ENCODE results near the gene KPNA2.
A peak's percentile ranks its signal among the peaks of the same experiment; 100 is the strongest.
"Not testable (repeated sequence)": the region's sequence is repeated elsewhere in the genome, so short reads cannot be mapped to it uniquely, and the experiment has no call there.

The KPNA2 gene

DNA sequence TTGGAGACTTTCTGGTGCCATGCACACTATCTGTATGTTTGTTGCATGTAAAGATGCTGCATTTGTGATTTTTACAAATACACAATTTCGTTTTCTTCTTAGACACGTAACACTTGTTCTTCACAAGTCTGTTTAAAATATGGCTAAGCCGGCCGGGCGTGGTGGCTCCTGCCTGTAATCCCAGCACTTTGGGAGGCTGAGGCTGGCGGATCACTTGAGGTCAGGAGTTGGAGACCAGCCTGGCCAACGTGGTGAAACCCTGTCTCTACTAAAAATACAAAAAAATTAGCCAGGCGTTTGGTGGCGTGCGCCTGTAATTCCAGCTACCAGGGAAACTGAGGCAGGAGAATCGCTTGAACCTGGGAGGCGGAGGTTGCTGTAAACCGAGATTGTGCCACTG, 14.7 kb upstream of the KPNA2 start:
- Histone ChIP-seq H3K4me2 (ENCODE audit: low read length) (peak overlapping the region; percentile 88), H3K4me3 (ENCODE audit: low read length) (peak overlapping the region; percentile 73), H3K9ac (ENCODE audit: low read depth, low read length) (peak overlapping the region; percentile 80)
- not testable (repeated sequence) for H3K4me1 ChIP-seq (ENCODE audit: control insufficient read depth, insufficient read depth, low read length); H3K27me3 ChIP-seq (ENCODE audit: control insufficient read depth, insufficient read depth, low read length); H3K9me3 ChIP-seq (replicated peaks; ENCODE audit: low read length); H3K36me3 ChIP-seq (ENCODE audit: insufficient read depth, low read length)

GRCh38 chr17:68021963-68022362, 13.6 kb upstream of the KPNA2 start:
- Histone ChIP-seq H3K36me3 (ENCODE audit: insufficient read depth, low read length) (no peaks in the 10 kb centered on the region), H3K4me1 (ENCODE audit: control insufficient read depth, insufficient read depth, low read length) (peaks cover 6% of the 10 kb centered on the region), H3K27me3 (ENCODE audit: control insufficient read depth, insufficient read depth, low read length) (no peaks in the 10 kb centered on the region), H3K4me3 (ENCODE audit: low read length) (no peak overlapping the region), H3K4me2 (ENCODE audit: low read length) (no peak overlapping the region), H3K9me3 (replicated peaks; ENCODE audit: low read length) (no peaks in the 10 kb centered on the region), H3K9ac (ENCODE audit: low read depth, low read length) (no peak overlapping the region)

DNA sequence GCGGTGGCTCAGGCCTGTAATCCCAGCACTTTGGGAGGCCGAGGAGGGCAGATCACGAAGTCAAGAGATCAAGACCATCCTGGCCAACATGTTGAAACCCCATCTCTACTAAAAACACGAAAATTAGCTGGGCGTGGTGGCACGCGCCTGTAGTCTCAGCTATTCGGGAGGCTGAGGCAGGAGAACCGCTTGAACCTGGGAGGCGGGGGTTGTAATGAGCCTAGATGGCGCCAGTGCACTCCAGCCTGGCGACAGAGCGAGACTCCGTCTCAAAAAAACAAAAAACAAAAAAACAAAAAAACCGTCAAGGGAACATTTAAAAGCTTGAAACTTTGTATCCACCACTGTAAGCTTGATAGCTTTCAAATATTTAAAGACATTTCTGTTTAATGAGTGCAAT, 13.0 kb upstream of the KPNA2 start:
- H3K9ac ChIP-seq (ENCODE audit: low read depth, low read length); H3K4me2 ChIP-seq (ENCODE audit: low read length); H3K4me3 ChIP-seq (ENCODE audit: low read length); H3K4me1 ChIP-seq (ENCODE audit: control insufficient read depth, insufficient read depth, low read length); H3K27me3 ChIP-seq (ENCODE audit: control insufficient read depth, insufficient read depth, low read length); H3K36me3 ChIP-seq (ENCODE audit: insufficient read depth, low read length); H3K9me3 ChIP-seq (replicated peaks; ENCODE audit: low read length): not testable (repeated sequence)

DNA sequence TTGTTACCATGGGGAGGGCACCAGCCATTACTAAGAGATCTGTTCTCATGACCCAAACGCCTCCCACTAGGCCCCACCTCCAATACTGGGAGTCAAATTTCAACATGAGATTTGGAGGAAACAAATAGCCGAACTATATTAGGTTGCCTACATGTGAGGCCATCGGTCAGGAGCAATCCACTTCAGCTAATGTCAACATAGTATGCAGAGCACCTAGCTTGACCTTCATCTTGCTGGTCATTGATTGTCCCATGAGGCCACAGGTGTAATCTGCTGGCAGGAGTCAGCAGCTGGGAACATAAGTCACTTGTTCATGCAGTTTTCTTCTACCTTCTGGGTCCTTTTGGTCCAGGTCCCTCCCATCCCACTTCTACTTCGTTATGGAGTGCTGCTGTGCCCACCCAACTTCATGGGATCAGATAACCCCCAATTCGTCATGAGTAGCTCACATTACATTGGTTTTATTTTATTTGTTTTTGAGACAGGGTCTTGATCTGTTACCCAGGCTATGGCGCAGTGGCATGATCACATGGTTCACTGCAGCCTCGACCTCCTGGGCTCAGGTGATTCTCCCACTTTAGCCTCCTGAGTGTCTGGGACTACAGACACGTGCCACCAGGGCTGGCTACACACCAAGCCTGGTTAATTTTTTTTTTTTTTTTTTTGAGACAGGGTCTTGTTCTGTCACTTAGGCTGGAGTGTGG, 5.9 kb upstream of the KPNA2 start:
- no peaks in the 10 kb centered on the region for H3K27me3 ChIP-seq (ENCODE audit: control insufficient read depth, insufficient read depth, low read length)
- H3K4me2 ChIP-seq (ENCODE audit: low read length) = no peak overlapping the region
- H3K36me3 ChIP-seq (ENCODE audit: insufficient read depth, low read length) = no peaks in the 10 kb centered on the region
- no peak overlapping the region for H3K4me3 ChIP-seq (ENCODE audit: low read length)
- peaks cover 8% of the 10 kb centered on the region for H3K4me1 ChIP-seq (ENCODE audit: control insufficient read depth, insufficient read depth, low read length)
- no peaks in the 10 kb centered on the region for H3K9me3 ChIP-seq (replicated peaks; ENCODE audit: low read length)
- no peak overlapping the region for H3K9ac ChIP-seq (ENCODE audit: low read depth, low read length)

GRCh38 chr17:68033636-68034451, 1.7 kb upstream of the KPNA2 start:
- Histone ChIP-seq H3K4me2 (ENCODE audit: low read length) (peak overlapping the region; percentile 72), H3K27me3 (ENCODE audit: control insufficient read depth, insufficient read depth, low read length) (no peaks in the 10 kb centered on the region), H3K9ac (ENCODE audit: low read depth, low read length) (no peak overlapping the region), H3K4me3 (ENCODE audit: low read length) (no peak overlapping the region), H3K9me3 (replicated peaks; ENCODE audit: low read length) (no peaks in the 10 kb centered on the region), H3K36me3 (ENCODE audit: insufficient read depth, low read length) (peaks cover 9% of the 10 kb centered on the region), H3K4me1 (ENCODE audit: control insufficient read depth, insufficient read depth, low read length) (peaks cover 19% of the 10 kb centered on the region)

DNA sequence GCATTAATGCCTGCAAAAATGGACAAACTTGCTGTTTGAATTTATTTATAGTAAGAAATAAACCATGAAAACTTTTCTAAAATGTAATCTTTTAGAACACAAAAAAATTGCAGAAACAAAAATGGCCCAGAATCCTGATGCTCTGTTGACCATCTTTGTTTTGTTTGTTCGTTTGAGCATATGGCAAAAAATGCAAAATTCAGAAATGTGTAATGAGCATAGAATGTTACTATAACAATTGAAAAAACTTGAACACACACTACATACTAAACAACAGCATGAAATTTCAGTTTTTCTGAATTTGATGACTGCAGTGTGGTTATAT, 1.1 kb upstream of the KPNA2 start:
- Histone ChIP-seq H3K4me2 (ENCODE audit: low read length) (peak overlapping the region; percentile 72), H3K36me3 (ENCODE audit: insufficient read depth, low read length) (peaks cover 15% of the 10 kb centered on the region), H3K27me3 (ENCODE audit: control insufficient read depth, insufficient read depth, low read length) (no peaks in the 10 kb centered on the region), H3K4me1 (ENCODE audit: control insufficient read depth, insufficient read depth, low read length) (peaks cover 19% of the 10 kb centered on the region), H3K4me3 (ENCODE audit: low read length) (no peak overlapping the region), H3K9ac (ENCODE audit: low read depth, low read length) (no peak overlapping the region), H3K9me3 (replicated peaks; ENCODE audit: low read length) (no peaks in the 10 kb centered on the region)

DNA sequence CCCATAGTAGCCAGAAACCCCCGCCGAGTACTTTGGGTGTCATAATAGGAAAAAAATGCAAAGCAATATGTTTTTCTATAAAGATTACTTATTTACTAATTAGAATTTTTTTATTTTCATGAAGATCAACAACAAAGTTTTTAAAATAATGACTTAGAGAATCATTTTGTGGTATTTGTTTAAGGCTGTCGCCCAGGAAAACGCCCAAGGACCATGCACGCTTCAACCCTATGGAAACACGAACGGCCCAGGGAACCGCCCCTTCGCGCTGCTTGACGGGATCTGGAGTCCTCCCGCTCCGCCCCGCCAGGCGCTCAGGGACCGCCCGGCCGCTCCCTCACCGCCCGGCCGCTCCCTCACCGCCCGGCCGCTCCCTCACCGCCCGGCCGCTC, 408 bp upstream of the KPNA2 start:
- peak overlapping the region; percentile 60 for H3K9ac ChIP-seq (ENCODE audit: low read depth, low read length)
- peak overlapping the region; percentile 72 for H3K4me2 ChIP-seq (ENCODE audit: low read length)
- no peaks in the 10 kb centered on the region for H3K9me3 ChIP-seq (replicated peaks; ENCODE audit: low read length)
- H3K27me3 ChIP-seq (ENCODE audit: control insufficient read depth, insufficient read depth, low read length) = no peaks in the 10 kb centered on the region
- H3K4me3 ChIP-seq (ENCODE audit: low read length) = peak overlapping the region; percentile 55
- H3K36me3 ChIP-seq (ENCODE audit: insufficient read depth, low read length) = peaks cover 19% of the 10 kb centered on the region
- H3K4me1 ChIP-seq (ENCODE audit: control insufficient read depth, insufficient read depth, low read length) = peaks cover 19% of the 10 kb centered on the region

- H3K4me2 ChIP-seq (ENCODE audit: low read length) = peak overlapping the region; percentile 84
- peak overlapping the region; percentile 98 for H3K4me3 ChIP-seq (ENCODE audit: low read length)
- H3K9ac ChIP-seq (ENCODE audit: low read depth, low read length) = peak overlapping the region; percentile 96
- no peaks in the 10 kb centered on the region for H3K27me3 ChIP-seq (ENCODE audit: control insufficient read depth, insufficient read depth, low read length)
- H3K36me3 ChIP-seq (ENCODE audit: insufficient read depth, low read length) = peaks cover 33% of the 10 kb centered on the region
- no peaks in the 10 kb centered on the region for H3K9me3 ChIP-seq (replicated peaks; ENCODE audit: low read length)
- peaks cover 19% of the 10 kb centered on the region for H3K4me1 ChIP-seq (ENCODE audit: control insufficient read depth, insufficient read depth, low read length)
Observed at GRCh38 chr17:68036304-68037147, 991 bp downstream of the KPNA2 start.

GRCh38 chr17:68047153-68047846, 11.8 kb downstream of the KPNA2 start:
- Histone ChIP-seq H3K9ac (ENCODE audit: low read depth, low read length) (no peak overlapping the region), H3K9me3 (replicated peaks; ENCODE audit: low read length) (no peaks in the 10 kb centered on the region), H3K4me3 (ENCODE audit: low read length) (no peak overlapping the region), H3K4me2 (ENCODE audit: low read length) (no peak overlapping the region), H3K4me1 (ENCODE audit: control insufficient read depth, insufficient read depth, low read length) (no peaks in the 10 kb centered on the region), H3K27me3 (ENCODE audit: control insufficient read depth, insufficient read depth, low read length) (no peaks in the 10 kb centered on the region), H3K36me3 (ENCODE audit: insufficient read depth, low read length) (peaks cover 51% of the 10 kb centered on the region)

DNA sequence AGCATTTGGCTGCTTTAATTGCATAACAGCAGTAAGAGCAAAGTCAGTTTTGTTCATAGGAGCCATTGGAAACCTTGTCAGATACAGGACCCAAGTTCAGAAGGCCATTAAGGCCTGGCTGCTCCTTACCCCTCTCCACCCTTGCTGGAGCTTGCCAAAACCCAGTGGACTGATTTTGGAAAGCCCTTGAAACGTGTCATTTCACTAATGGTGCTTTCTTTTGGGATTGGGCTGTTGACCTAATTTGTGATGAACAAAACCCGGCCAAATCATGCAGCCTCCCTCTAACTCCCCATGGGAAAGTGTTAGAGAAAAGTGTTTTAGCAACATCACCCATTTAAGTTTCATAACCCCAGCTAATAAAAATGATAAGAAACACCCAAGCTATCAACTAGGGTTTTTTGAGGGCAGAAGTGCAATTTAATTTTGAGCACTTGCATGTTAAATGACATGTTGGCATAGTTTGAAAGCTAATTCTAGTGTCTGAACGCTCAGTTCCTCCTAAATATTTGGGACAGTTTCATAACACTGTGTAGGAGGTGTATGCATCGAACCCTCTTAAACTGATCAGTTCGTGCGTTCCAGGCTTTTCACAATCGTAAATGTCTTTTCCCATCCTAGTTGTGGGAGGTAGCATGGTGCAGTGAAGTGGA, 12.5 kb downstream of the KPNA2 start:
- not testable (repeated sequence) for H3K4me3 ChIP-seq (ENCODE audit: low read length); H3K9ac ChIP-seq (ENCODE audit: low read depth, low read length); H3K9me3 ChIP-seq (replicated peaks; ENCODE audit: low read length); H3K4me2 ChIP-seq (ENCODE audit: low read length); H3K27me3 ChIP-seq (ENCODE audit: control insufficient read depth, insufficient read depth, low read length); H3K4me1 ChIP-seq (ENCODE audit: control insufficient read depth, insufficient read depth, low read length)
- peaks cover 45% of the 10 kb centered on the region for H3K36me3 ChIP-seq (ENCODE audit: insufficient read depth, low read length)

GRCh38 chr17:68048996-68049395, 13.5 kb downstream of the KPNA2 start:
- no peaks in the 10 kb centered on the region for H3K27me3 ChIP-seq (ENCODE audit: control insufficient read depth, insufficient read depth, low read length)
- H3K36me3 ChIP-seq (ENCODE audit: insufficient read depth, low read length) = peaks cover 35% of the 10 kb centered on the region
- no peak overlapping the region for H3K4me3 ChIP-seq (ENCODE audit: low read length)

More at GRCh38 chr17:68048996-68049395, 13.5 kb downstream of the KPNA2 start:
- Histone ChIP-seq H3K4me1 (ENCODE audit: control insufficient read depth, insufficient read depth, low read length) (peaks cover 9% of the 10 kb centered on the region), H3K9me3 (replicated peaks; ENCODE audit: low read length) (no peaks in the 10 kb centered on the region), H3K4me2 (ENCODE audit: low read length) (no peak overlapping the region), H3K9ac (ENCODE audit: low read depth, low read length) (no peak overlapping the region)
